Fibroblast of lung (primary cell): ENCODE results near the gene FASTK. TPM values are rescaled to one million over a fixed set of nuclear protein-coding genes. Genes with fewer than 3 reads are reported as not detected.

ENCODE experiments used
- DNase-seq, 2 donors: peaks; one replicate each; pipeline versions ENCODE4 v3.0.0 to v3.0.0-alpha.2; 2010; ENCODE audit warnings: low read depth in 2 of 2
- H2AFZ ChIP-seq: 2 replicates; pipeline ENCODE4 v1.5.1; 2012; ENCODE audit warnings: low read length, control low read depth, inconsistent platforms
- H3K27ac ChIP-seq: 2 replicates; pipeline ENCODE4 v1.5.1; 2011; ENCODE audit warnings: low read length, control low read depth; ENCODE audit not compliant: insufficient read depth
- H3K27me3 ChIP-seq: 2 replicates; pipeline ENCODE4 v1.5.1; 2011; ENCODE audit warnings: mild to moderate bottlenecking, low read length; ENCODE audit not compliant: control insufficient read depth, insufficient read depth
- H3K36me3 ChIP-seq: 2 replicates; pipeline ENCODE4 v1.5.1; 2011; ENCODE audit warnings: low read length; ENCODE audit not compliant: control insufficient read depth, insufficient read depth
- H3K4me1 ChIP-seq: 2 replicates; pipeline ENCODE4 v1.5.1; 2011; ENCODE audit warnings: low read length; ENCODE audit not compliant: control insufficient read depth, insufficient read depth; ENCODE audit errors: extremely low read depth
- H3K4me2 ChIP-seq: 2 replicates; pipeline ENCODE4 v1.5.1; 2011; ENCODE audit warnings: low read length, control low read depth; ENCODE audit not compliant: insufficient read depth; ENCODE audit errors: extremely low read depth
- H3K4me3 ChIP-seq, 4 experiments: fragments of 200-600 bp in 1 of 4; sonication (generic) in 1 of 4; replicated peaks in 1 of 4; 2 replicates each; pipeline ENCODE4 v1.5.1; 2011 to 2016; ENCODE audit warnings: low read length in 4 of 4, low read depth in 3 of 4, mild to moderate bottlenecking in 3 of 4, control low read depth in 2 of 4, inconsistent platforms in 1 of 4, mixed read lengths in 1 of 4; ENCODE audit not compliant: insufficient read depth in 1 of 4; ENCODE audit errors: control extremely low read depth in 1 of 4
- H3K79me2 ChIP-seq: 2 replicates; pipeline ENCODE4 v1.5.1; 2012; ENCODE audit warnings: mild to moderate bottlenecking, low read length, inconsistent platforms; ENCODE audit not compliant: control insufficient read depth, insufficient read depth
- H3K9ac ChIP-seq: 2 replicates; pipeline ENCODE4 v1.5.1; 2011; ENCODE audit warnings: mild to moderate bottlenecking, low read length, control low read depth; ENCODE audit not compliant: insufficient read depth
- H3K9me3 ChIP-seq: 2 replicates; pipeline ENCODE4 v1.5.1; 2012; ENCODE audit warnings: low read depth, low read length; ENCODE audit not compliant: control insufficient read depth, insufficient read depth
- H4K20me1 ChIP-seq: 2 replicates; pipeline ENCODE4 v1.5.1; 2011; ENCODE audit warnings: low read length; ENCODE audit not compliant: control insufficient read depth, insufficient read depth; ENCODE audit errors: extremely low read depth
- EZH2 ChIP-seq: IDR thresholded peaks from 2 replicates; pipeline ENCODE4 v1.5.1; 2012; ENCODE audit warnings: low read length, control low read depth, mild to moderate bottlenecking; ENCODE audit errors: missing control alignments
- polyA plus RNA-seq, 2 donors: library from polyadenylated mRNA; depleted of rRNA in 1 of 2; stranded (reverse) in 1 of 2; unstranded in 1 of 2; fragments of >200 nt; gene quantifications; 2 replicates each; pipeline ENCODE4 v1.2.1, GENCODE V29; 2011 to 2012; ENCODE audit warnings: missing spikeins in 1 of 2
- total RNA-seq: library from RNA; depleted of rRNA; stranded (reverse); fragments of >200 nt; gene quantifications from 2 replicates; pipeline ENCODE4 v1.2.1, GENCODE V29; 2014
- TF ChIP-seq, protein P1 (sequence below), 2 donors: IDR thresholded peaks in 1 of 2; conservative IDR thresholded peaks in 1 of 2; 1 replicate in 1 of 2; 2 replicates in 1 of 2; pipeline ENCODE4 v1.5.1; 2011 to 2012; ENCODE audit warnings: low read length in 2 of 2, control low read depth in 1 of 2, inconsistent platforms in 1 of 2, low read depth in 1 of 2, mild to moderate bottlenecking in 1 of 2

Gene FASTK
- total and polyA plus RNA-seq, 2 donors (not counting 1 experiment from before 2014, with no cell fraction given): 33.8 to 69.5 TPM

DNA sequence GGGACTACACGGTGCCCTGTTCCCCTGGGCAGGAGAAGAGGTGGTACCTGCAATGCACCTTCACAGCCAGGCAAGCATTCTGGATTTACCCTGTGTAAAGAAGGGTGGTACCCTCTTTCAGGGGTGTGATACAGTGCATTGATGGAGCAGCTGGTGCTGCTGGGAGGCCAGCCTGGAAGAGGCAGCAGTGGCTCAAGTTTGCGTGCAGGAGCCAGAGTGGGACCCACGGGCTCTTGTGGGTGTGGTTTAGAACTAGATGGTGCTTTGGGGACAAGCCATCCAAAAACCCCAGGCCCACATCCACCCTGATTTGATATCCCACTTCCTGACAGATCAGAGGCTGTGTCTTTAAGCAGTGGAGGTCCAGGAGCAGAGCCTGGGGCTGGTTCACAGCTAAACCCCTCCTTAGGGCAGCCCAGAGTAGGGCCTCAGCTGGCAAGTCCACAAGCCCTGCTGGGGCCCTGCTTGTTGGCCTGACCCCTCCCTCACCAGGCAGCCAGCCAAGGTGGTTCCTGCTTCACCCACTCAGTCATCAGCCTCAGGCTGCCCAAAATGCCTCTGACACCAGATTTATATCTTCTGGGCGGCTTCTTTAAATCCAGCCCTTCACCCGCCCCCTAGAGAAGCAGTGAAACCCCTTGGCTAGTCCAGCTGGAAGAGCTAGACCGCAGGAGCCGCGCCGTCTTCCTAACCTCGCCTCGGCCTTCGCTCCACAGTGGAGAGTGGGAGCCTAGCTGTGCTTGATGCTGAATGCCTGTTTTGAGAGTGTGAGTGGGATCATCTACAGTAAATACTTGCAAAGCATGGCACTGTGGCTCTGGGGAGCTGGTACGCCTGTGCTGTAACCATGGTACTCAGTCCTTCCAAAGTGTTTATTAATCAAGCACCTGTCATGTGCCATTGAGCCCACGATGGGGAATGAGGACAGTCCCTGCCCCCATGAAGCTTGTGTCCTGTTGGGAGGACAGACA lies 33.7 kb downstream of the FASTK start:
- no peaks in the 10 kb centered on the region for H3K79me2 ChIP-seq
- H3K27me3 ChIP-seq: no peaks in the 10 kb centered on the region
- peaks cover 8% of the 10 kb centered on the region for H3K4me1 ChIP-seq
- no peak overlapping the region for H3K27ac ChIP-seq
- H3K9ac ChIP-seq: no peak overlapping the region
- no peak overlapping the region for H3K4me2 ChIP-seq
- peak; percentile 74 to 95 for DNase-seq
- H4K20me1 ChIP-seq: no peaks in the 10 kb centered on the region
- H3K36me3 ChIP-seq: peaks cover 2% of the 10 kb centered on the region
- TF ChIP-seq, protein P1, sequence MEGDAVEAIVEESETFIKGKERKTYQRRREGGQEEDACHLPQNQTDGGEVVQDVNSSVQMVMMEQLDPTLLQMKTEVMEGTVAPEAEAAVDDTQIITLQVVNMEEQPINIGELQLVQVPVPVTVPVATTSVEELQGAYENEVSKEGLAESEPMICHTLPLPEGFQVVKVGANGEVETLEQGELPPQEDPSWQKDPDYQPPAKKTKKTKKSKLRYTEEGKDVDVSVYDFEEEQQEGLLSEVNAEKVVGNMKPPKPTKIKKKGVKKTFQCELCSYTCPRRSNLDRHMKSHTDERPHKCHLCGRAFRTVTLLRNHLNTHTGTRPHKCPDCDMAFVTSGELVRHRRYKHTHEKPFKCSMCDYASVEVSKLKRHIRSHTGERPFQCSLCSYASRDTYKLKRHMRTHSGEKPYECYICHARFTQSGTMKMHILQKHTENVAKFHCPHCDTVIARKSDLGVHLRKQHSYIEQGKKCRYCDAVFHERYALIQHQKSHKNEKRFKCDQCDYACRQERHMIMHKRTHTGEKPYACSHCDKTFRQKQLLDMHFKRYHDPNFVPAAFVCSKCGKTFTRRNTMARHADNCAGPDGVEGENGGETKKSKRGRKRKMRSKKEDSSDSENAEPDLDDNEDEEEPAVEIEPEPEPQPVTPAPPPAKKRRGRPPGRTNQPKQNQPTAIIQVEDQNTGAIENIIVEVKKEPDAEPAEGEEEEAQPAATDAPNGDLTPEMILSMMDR (conservative IDR thresholded peaks at IDR 0.05 in 1 of 2, IDR thresholded peaks at IDR 0.05 in 1 of 2; ENCODE audit: low read depth in 1 of 2, low read length in 2 of 2): no peak
- no peak for TF ChIP-seq EZH2
- no peaks in the 10 kb centered on the region for H3K9me3 ChIP-seq
- H2AFZ ChIP-seq: no peak overlapping the region
- no peak overlapping the region for H3K4me3 ChIP-seq

DNA sequence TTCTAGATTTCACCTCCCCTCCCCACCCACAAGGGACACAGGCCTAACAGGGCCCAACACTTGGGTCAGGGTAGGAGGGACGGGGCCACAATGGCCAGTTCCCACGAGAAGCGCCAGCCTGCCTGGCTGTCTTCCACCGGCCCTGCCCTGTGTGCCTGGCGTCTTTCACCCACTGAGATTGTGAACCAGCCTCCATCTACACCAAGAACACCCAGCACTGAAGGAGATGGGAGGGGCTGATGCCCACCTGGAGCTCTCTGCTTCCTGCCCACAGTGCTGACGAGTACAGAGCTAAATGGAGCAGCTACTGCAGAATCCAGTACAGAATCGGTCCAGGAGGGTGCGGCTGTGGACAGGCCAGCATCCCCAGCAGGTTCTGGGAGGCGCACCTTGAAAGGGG lies 34.6 kb downstream of the FASTK start:
- Histone ChIP-seq H3K27ac (no peak overlapping the region), H3K4me3 (no peak overlapping the region), H3K4me1 (peaks cover 8% of the 10 kb centered on the region), H2AFZ (no peak overlapping the region), H3K36me3 (peaks cover 3% of the 10 kb centered on the region), H3K9me3 (no peaks in the 10 kb centered on the region), H3K4me2 (no peak overlapping the region), H3K9ac (no peak overlapping the region), H3K27me3 (no peaks in the 10 kb centered on the region), H4K20me1 (no peaks in the 10 kb centered on the region), H3K79me2 (no peaks in the 10 kb centered on the region)
- no peak for DNase-seq
- TF ChIP-seq, protein P1 (conservative IDR thresholded peaks at IDR 0.05 in 1 of 2, IDR thresholded peaks at IDR 0.05 in 1 of 2; ENCODE audit: low read depth in 1 of 2, low read length in 2 of 2): no peak
- no peak for TF ChIP-seq EZH2

DNA sequence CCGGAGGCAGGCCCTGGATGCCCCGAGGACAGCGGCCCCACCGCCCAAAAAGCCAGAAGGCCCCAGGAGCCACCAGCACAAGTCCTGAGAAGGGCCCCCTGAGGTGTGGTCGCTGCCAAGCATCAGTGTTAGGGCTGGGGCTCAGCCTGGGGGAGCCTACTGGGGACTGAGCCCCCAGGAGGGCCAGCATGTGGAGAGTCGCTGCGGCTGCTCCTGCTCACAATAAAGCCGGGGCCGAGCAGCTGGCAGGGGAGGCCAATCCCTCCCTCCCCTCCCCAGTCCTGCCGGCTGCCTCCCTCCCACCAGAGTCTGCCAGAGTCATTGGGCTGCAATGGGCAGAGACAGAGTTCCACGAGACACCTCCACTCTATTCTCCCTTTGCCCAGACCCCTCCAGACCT lies 35.3 kb downstream of the FASTK start:
- DNase-seq: no peak
- Histone ChIP-seq H3K27me3 (no peaks in the 10 kb centered on the region), H2AFZ (no peak overlapping the region), H3K79me2 (no peaks in the 10 kb centered on the region), H3K36me3 (peaks cover 3% of the 10 kb centered on the region), H3K9ac (no peak overlapping the region), H3K4me3 (no peak overlapping the region), H3K4me1 (peaks cover 8% of the 10 kb centered on the region), H3K9me3 (no peaks in the 10 kb centered on the region), H3K4me2 (no peak overlapping the region), H3K27ac (no peak overlapping the region), H4K20me1 (no peaks in the 10 kb centered on the region)
- TF ChIP-seq EZH2: no peak
- TF ChIP-seq, protein P1 (conservative IDR thresholded peaks at IDR 0.05 in 1 of 2, IDR thresholded peaks at IDR 0.05 in 1 of 2; ENCODE audit: low read depth in 1 of 2, low read length in 2 of 2): no peak
